ENCODE measurements around the gene RNPS1.

RNPS1 gene

GRCh38 chr16:2233872-2234812 is 33.8 kb downstream of the RNPS1 start:
- no peak for DNase-seq

GRCh38 chr16:2233046-2233775 is 34.7 kb downstream of the RNPS1 start:
- no peak for DNase-seq

GRCh38 chr16:2232094-2232990 is 35.6 kb downstream of the RNPS1 start:
- DNase-seq = no peak

GRCh38 chr16:2231016-2231931 is 36.7 kb downstream of the RNPS1 start:
- DNase-seq = no peak

GRCh38 chr16:2230376-2230775 is 37.5 kb downstream of the RNPS1 start:
- DNase-seq = no peak

- DNase-seq = no peak
These were observed 38.2 kb downstream of the RNPS1 start for GRCh38 chr16:2229632-2230250.

GRCh38 chr16:2229091-2229490 is 38.8 kb downstream of the RNPS1 start:
- no peak for DNase-seq

- no peak for DNase-seq
These were observed 39.6 kb downstream of the RNPS1 start for GRCh38 chr16:2228161-2228824.

GRCh38 chr16:2226918-2227317 is 41.0 kb downstream of the RNPS1 start:
- DNase-seq = no peak

GRCh38 chr16:2226245-2226793 is 41.6 kb downstream of the RNPS1 start:
- no peak for DNase-seq

- DNase-seq = no peak
These were observed 43.9 kb downstream of the RNPS1 start for GRCh38 chr16:2223942-2224486.

GRCh38 chr16:2223221-2223941 is 44.5 kb downstream of the RNPS1 start, which contains the start of gene E4F1:
E4F1 (plus strand) TSS chr16:2223591; CDS start chr16:2223614, 23 bp downstream.
- DNase-seq = peak; percentile 99

- no peak for DNase-seq
These were observed 51.6 kb downstream of the RNPS1 start for GRCh38 chr16:2216330-2216729.

GRCh38 chr16:2214719-2214968 is 53.3 kb downstream of the RNPS1 start, which contains the start of gene PGP:
PGP (minus strand) TSS chr16:2214840; CDS start chr16:2214777, 63 bp downstream.
- no peak for DNase-seq

GRCh38 chr16:2213817-2214718 is 53.9 kb downstream of the RNPS1 start:
- no peak for DNase-seq

- DNase-seq = no peak
These were observed 55.3 kb downstream of the RNPS1 start for GRCh38 chr16:2212362-2213324.

GRCh38 chr16:2211923-2212347 is 56.0 kb downstream of the RNPS1 start:
- DNase-seq = no peak
